NCI-H187 (cell line): Measurements from ENCODE around the gene ITK.
"Not testable (repeated sequence)": the region's sequence is repeated elsewhere in the genome, so short reads cannot be mapped to it uniquely, and the experiment has no call there.

Experiments
- DNase-seq, 2 experiments: peaks; one replicate each; lab custom pipeline; 2025; lab: John Stamatoyannopoulos, UW

The ITK gene

DNA sequence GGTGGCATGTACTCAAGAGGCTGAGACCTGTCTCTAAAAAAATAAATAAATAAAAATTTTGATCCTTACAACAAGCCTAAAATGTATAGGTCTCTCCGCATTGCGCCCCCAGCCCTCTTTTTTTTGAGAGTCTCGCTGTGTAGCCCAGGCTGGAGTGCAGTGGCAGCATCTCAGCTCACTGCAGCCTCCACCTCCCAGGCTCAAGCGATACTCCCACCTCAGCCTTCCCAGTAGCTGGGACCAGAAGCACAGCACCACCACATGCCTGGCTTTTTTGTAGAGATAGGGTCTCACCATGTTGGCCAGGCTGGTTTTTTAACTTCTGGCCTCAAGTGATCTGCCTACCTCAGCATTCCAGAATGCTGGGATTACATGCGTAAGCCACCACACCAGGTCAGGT lies 12.4 kb upstream of the ITK start:
- no peak for DNase-seq

- no peak for DNase-seq
Observed at GRCh38 chr5:157172403-157172802, 8.2 kb upstream of the ITK start.

- no peak for DNase-seq
Observed at GRCh38 chr5:157175071-157175612, 5.5 kb upstream of the ITK start.

DNA sequence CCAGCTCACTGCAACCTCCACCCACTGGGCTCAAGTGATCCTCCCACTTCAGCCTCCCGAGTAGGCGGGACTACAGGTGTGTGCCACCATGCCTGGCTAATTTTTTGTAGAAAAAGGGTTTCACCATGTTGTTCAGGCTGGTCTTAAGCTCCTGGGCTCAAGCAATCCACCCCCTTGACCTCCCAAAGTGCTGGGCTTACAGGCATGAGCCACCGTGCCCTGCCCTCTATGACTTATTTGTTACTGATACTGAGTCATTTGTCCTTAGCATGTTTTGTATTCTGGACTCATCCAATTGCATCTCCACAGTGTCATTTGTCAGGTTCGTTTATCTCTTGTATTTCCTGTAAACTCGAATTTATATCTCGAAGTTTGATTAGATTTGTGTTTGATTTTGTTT lies 2.7 kb upstream of the ITK start:
- DNase-seq: no peak

DNA sequence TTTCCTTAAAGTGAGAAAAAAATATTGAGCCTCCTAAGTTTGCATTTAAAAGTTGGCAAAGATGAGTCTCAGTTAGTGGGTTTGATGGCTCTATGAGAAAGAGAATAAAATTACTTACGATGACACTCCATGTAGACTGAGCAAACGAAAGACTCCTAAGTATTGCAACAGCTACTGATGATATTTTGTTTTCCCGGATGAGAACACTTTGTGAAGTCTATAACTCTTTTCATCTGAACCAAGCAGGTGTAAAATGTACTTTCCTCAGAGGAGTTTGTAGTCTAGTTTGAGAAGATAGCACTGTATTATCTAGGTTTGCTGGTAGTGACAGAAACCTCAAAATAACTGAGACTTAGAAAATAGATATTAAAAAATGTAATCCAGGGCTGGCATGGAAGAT lies 1.7 kb upstream of the ITK start:
- no peak for DNase-seq

DNA sequence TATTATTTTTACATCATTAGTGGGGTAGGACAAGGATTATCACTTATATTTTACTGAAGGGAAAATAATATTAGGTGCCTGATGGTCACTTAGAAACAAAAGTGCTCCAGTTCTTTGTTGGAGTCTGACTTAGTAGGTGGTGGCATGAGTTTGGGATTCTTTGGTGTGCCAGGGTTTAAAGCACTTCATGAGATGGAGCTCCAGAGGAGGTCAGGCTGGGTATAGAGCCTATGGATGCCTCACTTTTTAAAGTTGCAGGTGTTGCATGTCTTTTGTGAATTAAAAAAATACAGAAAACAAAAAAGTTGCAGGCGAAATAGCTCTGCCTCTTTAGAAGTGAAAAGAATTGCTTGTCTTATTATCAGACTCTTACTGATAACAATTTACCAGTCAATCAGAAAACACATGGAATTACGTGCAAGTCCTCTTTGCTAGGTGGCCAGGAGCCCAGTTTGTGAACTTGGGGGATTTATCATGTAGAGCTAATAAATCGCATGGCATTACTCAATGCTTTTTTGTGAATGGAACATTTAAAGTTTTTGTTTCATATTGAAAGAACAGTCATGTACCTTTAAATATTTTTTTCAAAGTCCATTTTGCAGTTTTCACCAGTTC lies 1.6 kb downstream of the ITK start:
- DNase-seq: no peak

DNA sequence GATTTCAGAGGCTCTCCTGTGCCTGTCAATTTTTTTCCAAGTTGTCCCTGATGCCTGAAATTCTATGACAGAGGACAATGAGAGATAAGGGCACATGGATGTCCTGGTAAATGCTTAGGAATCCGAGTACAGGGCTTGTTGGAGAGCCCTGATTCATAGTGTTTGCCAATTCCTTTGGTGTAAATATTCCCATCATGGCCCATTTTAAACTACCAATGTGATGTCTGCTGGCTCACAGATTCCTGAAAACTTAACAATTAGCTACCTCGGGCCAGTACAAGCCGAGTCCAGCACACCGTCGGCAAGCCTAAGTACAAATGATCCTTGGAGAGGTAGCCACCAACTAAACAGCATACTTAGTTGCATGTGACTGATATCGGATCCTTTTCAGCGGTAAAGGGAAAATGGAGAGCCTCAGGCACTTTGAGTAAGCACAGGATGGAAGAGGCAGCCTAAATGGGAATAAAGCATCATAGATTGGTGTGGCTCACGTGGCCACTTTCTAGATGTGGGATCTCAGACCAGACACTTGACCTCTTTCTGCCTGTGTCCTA lies 3.6 kb downstream of the ITK start:
- DNase-seq: no peak

DNA sequence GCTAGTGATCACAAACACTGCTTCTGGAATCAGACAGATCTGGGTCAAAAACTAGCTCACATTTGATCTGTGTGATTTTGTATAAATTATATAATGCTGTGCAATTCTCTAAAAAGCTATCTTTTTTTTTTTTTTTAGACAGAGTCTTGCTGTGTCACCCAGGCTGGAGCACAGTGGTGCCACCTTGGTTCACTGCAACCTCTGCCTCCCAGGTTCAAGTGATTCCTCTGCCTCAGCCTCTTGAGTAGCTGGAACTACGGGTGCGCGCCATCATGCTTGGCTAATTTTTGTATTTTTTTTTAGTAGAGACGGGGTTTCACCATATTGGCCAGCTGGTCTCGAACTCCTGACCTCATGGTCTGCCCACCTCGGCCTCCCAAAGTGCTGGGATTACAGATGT lies 4.5 kb downstream of the ITK start:
- DNase-seq: not testable (repeated sequence)

- no peak for DNase-seq
Observed at GRCh38 chr5:157186309-157187045, 5.8 kb downstream of the ITK start.

GRCh38 chr5:157187046-157187754 lies 6.6 kb downstream of the ITK start:
- no peak for DNase-seq

DNA sequence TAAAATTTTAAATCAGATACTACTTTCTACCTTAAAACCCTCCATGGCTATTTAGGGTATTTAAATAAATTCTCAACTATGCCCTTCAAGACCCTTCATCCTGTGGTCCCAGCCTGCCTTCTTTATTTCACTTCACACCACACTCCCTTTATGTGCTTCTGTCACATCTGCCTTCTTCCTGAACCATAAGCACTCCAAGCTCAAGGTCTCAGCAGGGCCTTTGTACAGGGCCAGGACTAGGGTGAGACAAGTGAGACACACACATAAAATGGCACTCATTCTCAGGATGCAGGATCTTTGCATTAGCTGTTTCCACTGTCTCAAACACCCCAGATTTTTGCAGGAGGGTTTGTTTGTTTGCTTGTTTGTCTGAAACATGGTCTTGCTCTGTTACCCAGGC lies 7.6 kb downstream of the ITK start:
- no peak for DNase-seq

- no peak for DNase-seq
Observed at GRCh38 chr5:157189223-157189622, 8.6 kb downstream of the ITK start.

DNA sequence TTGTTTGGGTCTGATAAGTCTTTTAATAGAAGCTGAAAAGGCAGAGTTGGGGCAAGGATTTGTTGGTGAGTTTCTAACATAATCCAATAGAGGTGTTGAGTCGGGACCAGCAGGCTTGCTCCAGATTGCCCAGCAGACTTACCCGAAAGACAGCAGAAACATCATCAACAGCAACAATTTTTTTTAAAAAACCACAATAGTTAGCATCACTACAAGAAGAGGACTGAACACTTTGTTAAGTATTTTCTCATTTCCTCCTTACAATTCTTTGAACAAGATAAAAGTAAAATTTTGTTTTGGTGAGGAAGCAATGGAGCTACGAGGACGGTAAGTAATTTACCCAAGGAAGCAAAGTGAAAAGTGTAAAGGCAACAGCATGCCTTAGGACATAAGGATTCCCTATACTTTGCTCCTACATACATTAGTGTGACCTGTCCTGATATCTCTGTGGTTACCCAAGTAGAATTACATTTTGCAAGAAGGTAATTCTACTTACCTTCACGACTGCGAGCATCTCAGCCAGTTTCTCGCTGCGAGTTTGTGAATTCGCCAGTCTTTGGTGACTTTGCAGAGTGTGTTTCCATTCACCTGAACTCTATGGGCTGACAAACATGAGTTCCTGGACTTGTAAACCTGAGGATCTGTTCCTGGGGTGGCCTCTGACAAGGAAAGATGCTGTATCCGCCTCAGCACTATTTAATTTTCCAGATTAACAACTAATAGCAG lies 13.2 kb downstream of the ITK start:
- no peak for DNase-seq

DNA sequence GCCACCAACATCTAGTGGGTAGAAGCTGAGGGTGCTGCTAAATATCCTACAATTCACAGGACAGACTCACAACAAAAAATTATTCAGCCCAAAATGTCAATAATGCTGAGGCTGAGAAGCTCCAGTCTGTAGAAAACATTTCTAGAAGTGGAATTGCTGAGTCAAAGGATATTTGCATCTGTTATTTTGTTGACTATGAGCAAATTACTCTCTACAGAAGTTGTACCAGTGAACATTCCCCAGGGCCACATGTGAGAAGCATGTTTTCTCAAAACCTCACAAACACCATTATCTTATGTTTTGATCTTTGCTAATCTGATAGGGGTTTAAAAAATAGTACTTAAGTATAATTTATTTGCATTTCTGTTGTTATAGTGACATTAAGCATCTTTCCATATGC lies 15.4 kb downstream of the ITK start:
- DNase-seq: no peak

- DNase-seq: peak; percentile 18 to 52
Observed at GRCh38 chr5:157197086-157197485, 16.4 kb downstream of the ITK start.

DNA sequence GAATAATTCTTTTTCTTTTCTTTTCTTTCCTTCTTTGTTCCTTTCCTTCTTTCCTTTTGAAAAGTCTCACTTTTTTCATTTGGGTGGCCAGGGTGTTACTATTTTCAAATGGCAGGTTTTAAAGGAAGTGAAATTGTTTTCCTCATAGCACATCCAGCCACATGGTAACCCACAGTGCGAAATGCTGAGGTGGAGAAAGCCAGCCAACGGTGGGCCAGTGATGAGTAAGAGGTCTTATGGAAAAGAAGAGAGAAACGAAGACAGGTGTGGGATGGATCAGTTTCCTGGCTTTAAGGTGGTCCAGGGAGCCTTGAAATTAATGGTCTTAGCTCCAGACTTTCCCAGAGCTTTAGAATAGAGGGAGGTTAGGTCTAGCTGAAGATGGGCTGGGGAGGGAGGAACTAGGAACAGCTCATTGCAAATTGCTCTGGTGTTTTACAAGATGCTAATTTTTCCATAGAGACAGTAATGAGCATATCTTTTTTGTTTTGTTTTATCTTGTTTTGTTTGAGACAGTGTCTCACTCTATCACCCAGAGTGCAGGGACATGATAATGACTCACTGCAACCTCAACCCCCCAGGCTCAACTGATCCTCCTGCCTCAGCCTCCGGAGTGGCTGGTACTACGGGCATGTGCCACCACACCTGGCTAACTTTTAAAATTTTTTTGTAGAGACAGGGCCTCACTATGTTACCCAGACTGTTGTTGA lies 17.8 kb downstream of the ITK start:
- no peak for DNase-seq

DNA sequence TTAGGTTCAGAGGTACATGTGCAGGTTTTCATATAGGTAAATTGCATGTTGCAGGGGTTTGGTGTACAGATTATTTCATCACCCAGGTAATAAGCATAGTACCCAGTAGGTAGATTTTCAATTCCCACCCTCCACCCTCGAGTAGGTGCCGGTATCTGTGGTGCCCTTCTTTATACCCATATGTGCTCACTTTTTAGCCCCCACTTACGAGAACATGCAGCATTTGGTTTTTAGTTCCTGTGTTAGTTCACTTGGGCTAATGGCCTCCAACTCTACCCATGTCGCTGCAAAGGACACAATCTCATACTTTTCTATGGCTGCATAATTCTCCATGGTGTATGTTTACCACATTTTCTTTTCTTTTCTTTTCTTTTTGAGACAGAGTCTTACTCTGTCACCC lies 21.2 kb downstream of the ITK start:
- DNase-seq: no peak

GRCh38 chr5:157203417-157203816 lies 22.8 kb downstream of the ITK start:
- no peak for DNase-seq

- no peak for DNase-seq
Observed at GRCh38 chr5:157204765-157205164, 24.1 kb downstream of the ITK start.

DNA sequence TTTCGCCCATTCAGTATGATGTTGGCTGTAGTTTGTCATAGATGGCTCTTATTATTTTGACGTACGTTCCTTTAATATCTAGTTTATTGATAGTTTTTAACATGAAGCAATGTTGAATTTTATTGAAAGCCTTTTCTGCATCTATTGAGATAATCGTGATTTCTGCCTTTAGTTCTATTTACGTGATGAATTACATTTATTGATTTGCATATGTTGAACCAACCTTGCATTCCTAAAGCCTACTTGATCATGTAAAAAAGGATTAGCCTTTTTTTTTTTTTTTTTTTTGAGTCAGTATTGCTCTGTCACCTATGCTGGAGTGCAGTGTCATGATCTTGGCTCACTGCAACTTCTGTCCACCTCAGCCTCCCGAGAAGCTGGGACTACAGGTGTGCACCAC lies 25.1 kb downstream of the ITK start:
- no peak for DNase-seq

GRCh38 chr5:157210652-157211051 lies 30.0 kb downstream of the ITK start:
- DNase-seq: not testable (repeated sequence)
